Hindlimb muscle (tissue), 1 donor: Measurements from ENCODE around the gene CDC42EP4. TPM values are rescaled to one million over a fixed set of nuclear protein-coding genes. Genes with fewer than 3 reads are reported as not detected.
"Not testable (repeated sequence)": the region's sequence is repeated elsewhere in the genome, so short reads cannot be mapped to it uniquely, and the experiment has no call there.

ENCODE experiments used
- DNase-seq: peaks from one replicate; pipeline ENCODE4 v3.0.0-alpha.2; 2013
- polyA plus RNA-seq: library from polyadenylated mRNA; unstranded; fragments of 120-200 nt; gene quantifications from one replicate; pipeline ENCODE4 v1.2.1, GENCODE V29; 2013; ENCODE audit not compliant: insufficient read length

Gene CDC42EP4
- polyA plus RNA-seq, 1 donor, result 21.5 TPM

DNA sequence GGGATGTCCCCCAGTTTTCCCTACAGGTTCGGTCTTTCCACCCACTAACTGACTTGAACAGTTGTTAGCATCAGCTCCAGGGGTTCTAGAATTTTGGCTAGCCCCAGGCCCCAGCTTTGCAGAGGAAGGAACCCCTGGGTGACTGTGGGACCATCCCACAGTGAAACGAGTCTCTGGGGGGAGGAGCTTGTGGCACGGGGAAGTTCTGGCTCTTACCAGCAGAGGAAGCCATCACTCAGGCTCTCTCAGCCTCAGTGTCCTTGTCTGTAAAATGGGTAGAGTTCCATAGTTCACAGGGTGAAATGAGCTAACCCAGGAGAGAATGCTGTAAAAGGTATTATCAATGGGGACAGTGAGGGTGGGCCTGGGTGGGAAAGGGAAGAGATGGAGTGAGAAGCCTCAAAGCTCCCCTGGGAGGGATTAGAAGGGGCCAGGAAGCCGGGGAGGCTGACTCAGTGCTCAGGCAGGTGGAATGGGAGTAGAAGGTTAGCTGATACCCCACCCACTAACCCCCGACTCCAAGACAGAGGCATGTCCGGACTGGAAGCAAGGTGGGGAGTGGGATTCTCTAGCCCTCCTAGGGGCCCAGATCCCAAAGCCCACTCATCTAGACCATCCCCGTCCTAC lies 30.9 kb upstream of the CDC42EP4 start:
- DNase-seq, result no peak

DNA sequence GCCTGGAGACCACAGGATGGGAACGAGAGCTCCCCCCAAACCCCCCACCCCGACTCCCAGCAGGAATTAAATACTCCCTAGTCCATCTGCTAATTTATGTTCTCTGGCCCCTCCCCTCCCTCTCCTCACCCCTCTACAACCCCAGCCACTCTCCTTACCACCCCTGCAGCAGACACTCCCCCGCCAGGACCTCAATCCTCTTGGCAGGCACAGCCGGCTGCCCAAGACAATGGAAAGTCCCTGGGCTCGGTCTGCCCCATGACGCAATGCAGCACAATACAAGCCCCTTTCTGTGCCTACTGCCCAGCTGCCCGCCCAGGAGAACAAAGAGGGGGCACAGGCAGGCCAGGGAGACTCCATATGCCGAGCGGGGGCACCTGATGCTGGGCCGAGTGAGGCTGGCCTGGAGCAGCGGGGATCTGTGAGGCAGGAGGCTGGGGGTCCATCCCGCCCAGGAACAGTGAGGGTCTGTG lies 30.3 kb upstream of the CDC42EP4 start:
- DNase-seq, result peak; percentile 70

DNA sequence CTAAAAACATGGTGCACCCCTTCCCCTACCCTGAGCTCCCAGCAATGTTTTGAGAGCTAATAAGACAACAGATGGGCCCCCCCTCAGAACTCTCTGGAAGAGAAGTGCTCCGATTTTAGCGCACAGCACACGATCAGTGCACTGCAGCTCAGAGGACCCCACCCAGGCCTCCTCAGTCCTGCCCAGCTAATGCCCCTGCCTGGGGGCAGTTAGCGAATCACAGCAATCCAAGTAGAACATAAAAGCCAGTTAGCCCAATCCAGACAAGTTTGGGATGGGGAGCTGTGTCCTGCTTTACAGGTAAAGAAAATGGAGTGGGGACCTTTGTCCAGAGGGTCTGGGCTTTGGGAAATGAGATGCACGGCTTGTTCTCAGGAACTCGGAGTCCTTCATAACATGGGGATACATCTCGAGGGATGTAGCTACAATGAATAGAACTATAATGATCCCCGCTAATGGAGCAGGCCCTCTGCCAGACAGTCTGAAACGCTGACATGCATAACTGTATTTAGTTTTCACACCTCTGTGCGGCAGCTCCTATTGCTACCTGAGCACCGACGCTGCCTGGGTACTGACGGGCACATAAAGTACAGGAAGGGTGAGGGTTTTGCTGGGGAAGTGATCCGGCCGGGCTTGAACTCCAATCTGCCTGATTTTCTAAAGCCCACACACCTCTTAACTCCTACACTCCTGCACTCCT lies 29.7 kb upstream of the CDC42EP4 start:
- no peak for DNase-seq

DNA sequence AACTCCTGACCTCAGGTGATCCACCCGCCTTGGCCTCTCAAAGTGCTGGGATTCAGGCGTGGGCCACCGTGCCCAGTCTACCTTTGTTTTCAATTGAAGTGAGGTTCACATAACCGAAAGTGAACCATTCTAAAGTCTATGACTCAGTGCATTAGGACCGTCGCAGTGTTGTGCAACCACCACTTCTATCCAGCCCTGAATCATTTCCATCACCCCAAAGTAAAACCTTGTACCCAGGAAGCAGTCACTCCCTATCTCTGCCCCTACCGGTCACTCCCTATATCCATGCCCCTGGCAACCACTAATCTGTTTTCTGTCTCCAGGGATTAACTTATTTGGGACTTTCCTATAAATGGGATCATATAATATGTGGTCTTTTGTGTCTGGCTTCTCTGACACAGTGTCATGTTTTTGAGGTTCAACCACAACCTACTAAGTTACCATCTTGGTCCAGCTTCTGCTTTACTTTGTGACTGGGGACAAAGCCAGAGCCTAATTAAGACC lies 28.3 kb upstream of the CDC42EP4 start:
- DNase-seq, result no peak

DNA sequence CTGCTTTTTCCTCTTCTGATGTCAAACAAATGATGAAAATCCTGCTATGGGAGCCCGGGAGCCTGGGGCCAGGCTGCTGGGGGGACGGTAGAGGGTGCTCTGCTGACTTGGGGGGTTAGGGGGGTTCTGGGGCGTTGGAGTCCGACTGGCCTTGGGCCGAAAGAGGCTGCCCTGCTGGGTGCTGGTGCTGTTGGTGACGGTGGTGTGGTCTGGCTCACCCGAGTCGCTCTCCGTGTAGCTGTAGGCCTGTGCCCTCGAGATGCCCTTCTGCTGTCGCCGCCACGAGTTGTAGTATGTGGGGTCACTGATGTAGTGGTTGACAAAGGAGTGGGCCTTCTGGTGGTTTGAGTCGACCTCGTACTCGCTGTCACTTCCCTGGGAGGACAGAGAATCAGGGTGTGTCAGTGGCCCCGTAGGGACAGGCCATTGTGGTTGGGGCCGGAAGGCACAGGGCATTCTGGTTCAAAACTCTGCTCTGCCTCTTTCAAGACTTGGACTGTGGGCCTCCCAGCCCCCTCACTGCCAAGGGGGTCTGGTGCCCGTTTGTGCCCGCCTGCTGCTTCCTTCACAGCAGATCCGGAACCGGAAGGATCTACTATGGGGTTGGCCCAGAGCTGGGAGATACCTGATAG lies 26.9 kb upstream of the CDC42EP4 start:
- DNase-seq, result no peak

DNA sequence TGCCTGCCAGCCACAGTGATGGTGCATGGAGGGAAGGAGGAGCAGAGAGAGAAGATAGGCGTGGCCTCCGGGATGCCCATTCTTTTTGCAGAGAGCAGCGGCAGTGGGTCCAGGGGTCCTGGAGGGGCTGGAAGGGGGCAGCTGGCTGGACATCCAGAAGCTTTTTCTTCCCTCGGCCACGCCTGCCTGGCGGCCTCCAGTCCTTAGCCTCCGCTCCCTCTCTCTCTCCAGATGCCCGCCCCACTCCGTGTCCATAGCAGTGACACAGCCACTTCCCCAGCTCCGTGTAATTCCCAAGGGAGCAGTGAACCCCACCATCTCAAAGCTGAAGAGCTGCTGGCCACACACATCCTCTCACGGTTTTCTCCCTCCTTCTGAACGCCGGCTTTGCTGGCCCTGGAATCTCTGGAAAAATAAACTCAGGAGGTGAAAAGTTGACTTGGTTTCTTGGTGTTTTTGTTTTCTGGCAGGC lies 26.3 kb upstream of the CDC42EP4 start:
- peak; percentile 68 for DNase-seq

DNA sequence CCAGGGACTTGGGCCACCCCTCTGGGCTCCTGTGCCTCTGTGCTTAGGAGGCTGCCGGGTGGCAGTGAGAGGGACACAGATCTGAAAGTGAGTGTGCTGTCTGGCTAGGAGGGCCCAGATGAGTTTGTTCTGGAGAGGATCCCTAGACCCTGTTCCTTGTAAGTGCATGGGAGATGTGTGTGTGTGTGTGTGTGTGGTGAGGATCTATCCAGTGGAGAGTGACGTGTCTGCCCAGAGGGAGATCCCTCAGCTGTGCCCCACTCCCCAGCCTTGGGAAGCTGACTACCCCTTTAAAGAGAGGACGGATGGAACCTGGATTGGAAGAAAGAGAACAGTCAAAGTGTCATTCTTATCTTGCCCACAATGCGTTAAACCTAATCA lies 25.5 kb upstream of the CDC42EP4 start:
- DNase-seq, result no peak

DNA sequence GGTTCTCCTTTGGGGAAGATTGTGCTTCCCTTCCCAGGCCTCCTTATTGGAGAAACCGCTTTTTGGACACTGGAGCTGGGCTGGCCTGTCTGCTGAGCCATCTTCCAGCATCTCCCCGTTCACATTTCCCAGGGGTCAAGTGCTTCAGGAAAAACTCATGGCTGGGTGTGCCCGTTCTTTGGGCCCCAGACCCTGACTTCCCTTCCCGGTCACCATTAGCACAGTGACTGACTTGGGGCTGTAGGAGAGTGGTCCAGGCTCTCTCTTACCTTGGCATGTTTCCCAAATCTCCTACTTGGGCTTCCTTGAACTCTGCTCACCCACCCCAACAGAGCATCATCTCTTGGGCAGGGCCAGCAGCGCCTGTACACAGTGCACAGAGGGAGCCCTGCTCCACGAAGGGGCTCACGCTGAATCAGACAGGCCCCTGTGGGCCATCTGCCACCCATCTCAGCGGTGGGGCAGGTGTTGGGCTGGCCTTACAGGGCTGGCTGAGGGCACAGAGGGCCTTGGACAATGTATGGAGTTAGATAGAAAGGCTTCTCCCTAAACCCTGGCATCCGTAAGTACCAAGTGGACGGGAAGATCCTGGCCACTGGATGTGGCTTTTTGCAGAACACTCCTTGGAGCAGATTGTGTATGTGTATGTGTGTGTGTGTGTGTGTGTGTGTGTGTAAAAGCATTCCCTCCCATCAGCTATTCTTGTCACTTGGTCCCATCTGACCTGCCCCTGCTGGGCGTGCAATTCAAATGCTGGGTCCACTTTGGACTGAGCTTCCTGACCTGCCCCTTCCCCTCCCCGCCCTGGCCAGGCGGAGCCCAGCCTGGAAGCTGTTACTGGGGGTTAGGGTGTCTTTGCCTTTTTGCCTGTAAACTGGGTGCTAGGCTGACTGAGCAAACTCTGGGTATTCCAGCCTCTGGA lies 24.9 kb upstream of the CDC42EP4 start:
- DNase-seq, result no peak

DNA sequence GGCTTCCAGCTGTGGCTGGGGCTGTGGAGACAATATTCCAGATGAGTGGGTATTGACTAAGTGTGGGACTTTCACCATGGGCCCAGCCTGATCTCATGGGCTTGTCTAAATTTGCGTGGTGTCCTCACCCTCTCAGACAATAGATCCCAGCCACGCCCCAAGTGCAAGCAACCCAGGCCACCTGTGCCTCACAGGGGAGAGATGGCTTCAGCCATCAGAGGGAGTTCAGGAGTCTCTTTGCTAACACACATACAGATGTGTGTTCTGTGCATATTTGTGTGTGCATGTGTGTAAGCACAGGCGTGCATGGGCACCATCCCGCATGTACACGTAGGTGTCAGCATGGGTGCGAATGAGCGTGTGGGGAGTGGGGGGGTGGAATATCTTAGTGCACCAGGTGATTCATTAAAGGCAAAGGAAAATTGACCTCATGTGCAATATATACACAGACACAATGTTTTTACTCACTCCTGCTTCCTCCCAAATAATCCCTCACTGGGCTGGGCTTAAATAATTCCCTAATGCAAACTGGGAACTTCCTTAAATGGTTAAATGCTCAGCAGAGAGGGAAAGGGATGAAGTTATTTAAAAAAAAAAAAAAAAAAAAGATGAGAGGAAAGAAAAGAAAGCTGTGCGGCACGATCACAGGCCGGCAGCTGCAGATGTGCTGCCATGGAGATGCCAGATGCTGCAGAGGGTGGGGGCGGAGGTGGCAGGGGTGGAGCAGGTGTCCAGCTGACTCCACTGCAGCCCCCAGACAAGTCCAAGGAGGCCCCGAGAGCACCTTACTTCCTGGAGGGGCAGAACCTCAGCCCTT lies 24.0 kb upstream of the CDC42EP4 start:
- no peak for DNase-seq

DNA sequence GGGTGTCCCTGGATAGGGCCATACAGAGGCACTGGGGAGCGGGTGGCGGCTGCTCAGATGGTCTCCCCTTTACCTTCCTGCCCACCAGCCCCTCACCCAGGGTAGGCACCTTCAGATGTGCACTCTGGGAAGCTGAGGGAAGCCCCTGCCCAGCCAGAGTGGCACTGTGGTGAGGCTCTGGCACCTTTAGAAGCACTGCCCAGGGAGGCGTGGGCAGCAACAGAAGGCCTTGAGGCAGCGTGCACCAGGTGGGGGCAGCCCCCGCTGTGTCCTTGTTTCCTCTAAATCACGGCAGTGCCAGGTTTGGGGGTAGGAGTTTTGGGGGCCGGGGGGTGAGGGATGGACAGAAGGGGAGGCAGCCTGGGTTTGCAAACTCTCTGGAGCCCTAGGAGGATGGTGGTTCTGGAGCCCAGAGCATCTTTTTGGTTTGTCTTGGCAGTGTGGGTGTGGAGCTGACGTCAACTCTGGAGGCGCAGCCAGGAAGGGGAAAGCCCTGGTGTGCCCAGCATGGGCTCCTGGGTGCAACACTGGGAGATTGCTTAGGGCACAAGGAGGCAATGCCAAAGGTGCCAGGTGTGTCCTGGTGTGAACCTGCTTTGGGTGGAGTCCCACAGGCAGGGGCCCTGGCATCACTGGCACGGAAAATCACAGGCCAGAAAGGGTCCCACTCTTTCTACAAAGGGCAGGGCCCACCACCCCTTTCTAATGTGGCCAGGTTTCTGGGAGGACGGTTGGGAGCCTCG lies 23.1 kb upstream of the CDC42EP4 start:
- DNase-seq, result no peak

DNA sequence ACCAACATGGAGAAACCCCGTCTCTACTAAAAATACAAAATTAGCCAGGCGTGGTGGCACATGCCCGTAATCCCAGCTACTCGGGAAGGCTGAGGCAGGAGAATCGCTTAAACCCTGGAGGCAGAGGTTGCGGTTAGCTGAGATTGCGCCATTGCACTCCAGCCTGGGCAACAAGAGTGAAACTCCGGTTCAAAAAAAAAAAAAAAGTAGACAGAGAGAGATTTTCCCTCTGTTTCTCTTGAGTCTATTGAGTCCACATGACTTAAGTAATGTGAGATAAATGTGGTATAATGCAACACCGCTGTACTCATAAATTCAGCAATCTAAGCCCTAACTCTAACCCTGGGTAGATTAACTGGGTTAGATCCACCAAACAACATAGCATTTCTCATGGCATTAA lies 21.6 kb upstream of the CDC42EP4 start:
- DNase-seq, result not testable (repeated sequence)

DNA sequence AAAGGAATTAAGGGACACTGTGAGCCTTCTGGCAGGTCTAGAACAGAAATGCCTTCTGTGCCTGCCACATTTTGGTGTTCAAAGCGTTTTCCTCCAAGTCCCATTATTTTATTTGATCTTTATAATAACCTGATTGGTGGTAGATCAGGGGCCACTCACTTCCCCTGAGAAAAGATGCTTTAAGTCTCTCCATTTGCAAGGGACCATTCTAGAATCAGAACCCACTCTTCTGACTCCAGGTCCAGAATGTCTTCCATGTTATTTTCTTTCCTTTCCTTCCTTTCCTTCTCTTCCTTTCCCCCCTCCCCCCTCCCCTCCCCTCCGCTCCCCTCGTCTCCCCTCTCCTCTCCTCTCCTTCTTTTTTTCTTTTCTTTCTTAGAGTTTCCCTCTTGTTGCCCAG lies 19.3 kb upstream of the CDC42EP4 start:
- DNase-seq, result no peak

DNA sequence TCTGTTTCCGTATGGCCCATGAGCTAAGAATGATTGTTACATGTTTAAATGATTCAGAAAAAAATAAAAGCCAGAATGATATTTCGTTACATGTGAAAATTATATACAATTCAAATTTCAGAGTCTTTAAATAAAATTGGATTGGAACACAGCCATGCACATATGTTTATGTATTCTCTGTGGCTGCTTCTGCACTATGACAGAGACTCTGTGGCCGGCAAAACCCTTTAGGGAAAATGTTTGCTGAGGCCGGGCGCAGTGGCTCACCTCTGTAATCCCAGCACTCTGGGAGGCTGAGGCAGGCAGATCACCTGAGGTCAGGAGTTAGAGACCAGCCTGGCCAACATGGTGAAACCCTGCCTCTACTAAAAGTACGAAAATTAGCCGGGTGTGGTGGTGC lies 15.9 kb upstream of the CDC42EP4 start:
- no peak for DNase-seq

DNA sequence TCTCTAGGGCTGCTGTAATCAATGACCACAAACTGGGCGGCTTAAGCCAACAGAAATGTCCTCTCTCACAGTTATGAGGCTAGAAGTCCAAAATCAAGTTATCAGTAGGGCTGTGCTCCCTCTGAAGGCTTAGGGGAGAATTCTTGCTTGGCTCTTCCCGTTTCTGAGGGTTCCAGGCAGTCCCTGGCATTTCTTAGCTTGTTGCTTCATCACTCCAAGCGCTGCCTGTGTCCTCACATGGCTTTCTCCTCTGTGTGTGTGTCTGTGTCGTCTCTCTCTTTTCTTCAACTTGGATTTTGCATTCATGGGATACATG lies 13.7 kb upstream of the CDC42EP4 start:
- DNase-seq, result peak; percentile 47

DNA sequence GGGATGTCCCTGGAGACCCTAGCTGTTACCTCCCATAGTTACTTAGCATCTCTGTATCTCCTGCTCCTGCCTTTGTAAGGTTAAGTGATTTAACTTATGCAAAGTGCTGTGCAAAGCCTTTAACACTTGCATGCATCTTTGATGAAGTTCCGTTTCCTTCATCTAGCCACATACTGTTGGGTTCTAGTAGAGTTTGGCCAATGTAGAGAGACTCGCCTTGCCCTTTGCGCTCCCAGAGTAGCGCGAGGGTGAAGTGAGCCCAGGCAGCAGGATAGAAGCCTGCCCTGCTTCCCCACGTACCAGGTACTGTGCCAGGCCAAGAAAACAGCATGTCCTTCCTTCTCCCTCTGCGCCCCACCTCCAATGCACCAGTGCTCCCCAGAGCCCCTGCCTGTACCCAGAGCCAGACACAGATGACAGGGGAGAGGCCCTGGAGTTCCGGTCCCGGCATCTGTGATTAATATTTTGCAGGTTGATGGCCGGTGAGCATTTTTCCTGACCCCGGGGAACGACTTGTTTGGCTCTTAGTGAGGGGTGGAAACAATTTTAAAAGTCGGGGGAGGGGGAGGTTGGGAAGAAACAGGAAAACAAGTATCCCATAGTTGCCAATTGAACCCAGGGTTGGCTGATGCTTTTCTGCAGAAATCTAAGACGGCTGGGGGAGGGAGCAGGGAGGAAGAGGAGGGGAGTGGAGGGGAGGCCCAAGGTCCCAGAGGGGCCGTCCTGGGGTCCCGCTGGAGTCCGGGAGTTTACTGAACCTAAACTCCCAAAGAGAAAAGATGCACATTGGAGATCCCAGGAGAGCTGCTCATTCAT lies 13.1 kb upstream of the CDC42EP4 start:
- DNase-seq, result no peak

DNA sequence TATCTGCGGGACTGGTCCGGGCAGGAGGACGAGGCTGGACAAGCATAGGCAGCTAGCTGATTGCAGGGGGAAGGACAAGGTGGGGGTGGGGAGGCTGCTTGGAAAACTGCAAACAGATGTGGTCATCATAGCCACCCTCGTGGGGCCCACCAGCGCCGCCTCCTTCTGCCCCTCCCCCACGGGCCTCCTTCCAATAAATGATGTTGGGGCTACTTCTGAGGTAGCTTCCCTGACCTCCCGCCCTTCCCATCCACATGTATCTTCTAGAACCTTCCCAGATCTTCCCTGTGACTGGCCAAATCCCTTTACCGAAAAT lies 12.3 kb upstream of the CDC42EP4 start:
- DNase-seq, result peak; percentile 77

DNA sequence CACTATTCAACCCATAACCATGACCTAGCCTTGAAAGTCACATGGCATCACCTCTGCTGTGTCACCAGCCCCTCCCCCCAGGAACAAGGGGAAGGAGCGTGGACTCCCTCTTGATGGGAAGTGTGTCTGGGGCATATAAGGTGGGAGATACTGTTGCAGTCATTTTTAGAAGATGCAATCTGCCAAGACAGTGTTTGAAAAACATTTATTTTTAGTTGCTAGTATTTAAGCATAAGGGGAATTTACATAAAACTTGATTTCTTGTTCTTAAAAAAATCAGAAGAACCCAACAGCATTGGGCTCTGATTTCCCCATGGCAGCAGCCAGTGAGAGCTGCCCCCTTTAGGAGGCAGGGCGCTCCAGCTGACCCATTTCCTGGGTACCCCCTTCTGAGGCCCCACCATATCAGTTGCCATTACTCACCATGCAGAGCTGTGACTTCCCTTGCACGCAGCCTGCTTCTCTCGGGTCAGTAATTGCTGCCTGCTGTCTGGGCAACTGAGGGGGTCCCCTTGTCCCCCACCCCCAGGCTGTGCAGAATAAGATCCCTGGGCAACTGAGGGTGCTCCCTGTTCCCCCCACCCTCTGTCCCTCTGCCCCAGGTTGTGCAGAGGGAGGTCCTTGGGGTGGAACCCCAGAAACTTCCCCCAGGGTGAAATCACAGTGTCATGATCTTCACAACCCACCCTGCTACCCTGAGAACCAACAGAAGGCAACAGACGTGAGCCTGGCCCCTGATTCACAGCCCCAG lies 11.8 kb upstream of the CDC42EP4 start:
- no peak for DNase-seq

DNA sequence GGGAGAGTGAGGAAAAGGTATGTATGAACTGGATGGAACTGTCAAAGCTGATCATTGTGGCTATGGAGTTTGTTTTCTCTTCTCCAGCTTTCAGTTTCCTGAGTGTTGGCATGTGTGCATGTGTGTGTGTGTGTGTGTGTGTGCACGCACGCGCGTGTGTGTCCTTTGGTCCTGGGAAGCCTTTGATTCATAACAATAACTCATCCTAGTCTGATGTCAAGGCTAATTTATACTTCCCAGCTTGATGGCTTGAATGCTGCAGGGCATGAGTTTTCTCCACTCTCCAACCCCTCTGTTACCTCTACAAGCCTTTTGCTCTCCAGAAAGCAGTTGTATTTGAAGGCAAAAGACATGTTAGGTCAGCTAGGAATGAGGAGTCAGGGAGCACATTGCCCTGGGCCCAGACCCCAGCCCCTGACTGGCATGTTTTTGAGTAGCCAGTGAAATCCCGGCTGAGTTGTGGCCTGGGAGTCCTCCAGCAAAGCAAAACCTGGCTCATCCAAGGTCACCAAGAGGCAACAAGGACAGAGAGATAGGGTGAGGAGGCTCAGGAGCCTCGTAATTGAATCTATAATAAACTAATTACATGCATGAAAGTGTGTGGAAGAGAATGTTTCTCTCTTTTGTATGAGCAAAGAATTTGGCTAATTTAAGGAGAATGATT lies 8.9 kb upstream of the CDC42EP4 start:
- no peak for DNase-seq

DNA sequence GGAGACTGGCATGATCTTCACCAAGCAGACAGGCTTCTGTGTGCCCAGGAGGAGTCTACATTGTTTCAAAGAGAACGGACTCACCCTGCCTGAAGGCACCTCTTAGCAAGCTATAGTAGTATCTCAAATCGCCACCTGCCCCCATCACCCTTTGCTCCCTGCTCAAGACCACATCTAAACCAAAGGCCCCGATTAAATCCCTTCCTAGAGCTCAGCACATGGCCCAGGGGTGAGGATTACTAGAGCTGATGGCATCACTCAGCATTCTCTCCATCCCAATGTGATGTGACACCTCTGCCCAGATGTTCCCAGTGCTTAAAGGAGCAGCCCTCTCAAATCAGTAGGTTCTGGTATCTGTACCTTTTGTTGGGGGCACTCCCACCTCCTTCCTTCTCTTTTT lies 8.0 kb upstream of the CDC42EP4 start:
- DNase-seq, result no peak
